Measurements from ENCODE around the gene PLEKHJ1. TPM values are rescaled to one million over a fixed set of nuclear protein-coding genes. Genes with fewer than 3 reads are reported as not detected.

The PLEKHJ1 gene
- total and polyA plus RNA-seq, 2 of the 13 experiments (the other 11 are each of a cell fraction or from before 2014, with no cell fraction given), result 70.5 to 130 TPM

GRCh38 chr19:2212861-2213711, 23.0 kb downstream of the PLEKHJ1 start (continued):
- TF ChIP-seq CAMTA2 (CRISPR knock-in tag; IDR thresholded peaks at IDR 0.05; ENCODE audit: borderline replicate concordance), result 0 out of 2 replicates have a peak, but pooled peaks have one; percentile 34
- peak; percentile 98 for TF ChIP-seq RNF2 (conservative IDR thresholded peaks at IDR 0.05; ENCODE audit: low read depth)
- peak; percentile 57; the same call in 1 of the 2 replicates for TF ChIP-seq ZNF160 (CRISPR knock-in tag; IDR thresholded peaks at IDR 0.05)
- TF ChIP-seq SOX6 (IDR thresholded peaks at IDR 0.05), result no peak
- peak; percentile 40 for TF ChIP-seq SOX6 (CRISPR knock-in tag; IDR thresholded peaks at IDR 0.05)
- no peak for TF ChIP-seq CHD4 (IDR thresholded peaks at IDR 0.05; ENCODE audit: borderline replicate concordance, low read length)
- no peak for TF ChIP-seq ZNF496 (CRISPR knock-in tag; IDR thresholded peaks at IDR 0.05; ENCODE audit: insufficient replicate concordance)
- TF ChIP-seq GPN1 (CRISPR knock-in tag; IDR thresholded peaks at IDR 0.05; ENCODE audit: borderline replicate concordance), result no peak
- no peak for TF ChIP-seq PBX3 (CRISPR knock-in tag; IDR thresholded peaks at IDR 0.05; ENCODE audit: borderline replicate concordance)
- TF ChIP-seq TARDBP (CRISPR knock-in tag; IDR thresholded peaks at IDR 0.05), result peak; percentile 88
- TF ChIP-seq THYN1 (CRISPR knock-in tag; IDR thresholded peaks at IDR 0.05; ENCODE audit: borderline replicate concordance, low read depth), result no peak
- TF ChIP-seq CBX5 (CRISPR knock-in tag; IDR thresholded peaks at IDR 0.05; ENCODE audit: borderline replicate concordance), result no peak
- peak; percentile 91; the same call in 1 of the 2 replicates for TF ChIP-seq TOPORS (CRISPR knock-in tag; IDR thresholded peaks at IDR 0.05)
- TF ChIP-seq E2F1 (CRISPR knock-in tag; IDR thresholded peaks at IDR 0.05), result peak; percentile 76
- TF ChIP-seq ZNF891 (CRISPR knock-in tag; IDR thresholded peaks at IDR 0.05), result 0 out of 2 replicates have a peak, but pooled peaks have one; percentile 39
- 0 out of 2 replicates have a peak, but pooled peaks have one; percentile 64 for TF ChIP-seq ZNF530 (CRISPR knock-in tag; IDR thresholded peaks at IDR 0.05; ENCODE audit: low read depth)
- no peak for TF ChIP-seq ZNF260 (CRISPR knock-in tag; IDR thresholded peaks at IDR 0.05; ENCODE audit: borderline replicate concordance, low read depth)
- TF ChIP-seq ZNF468 (CRISPR knock-in tag; IDR thresholded peaks at IDR 0.05), result 0 out of 2 replicates have a peak, but pooled peaks have one; percentile 69
- no peak for TF ChIP-seq ZNF672 (CRISPR knock-in tag; IDR thresholded peaks at IDR 0.05)
- peak; percentile 92; the same call in 1 of the 2 replicates for TF ChIP-seq SRY (CRISPR knock-in tag; IDR thresholded peaks at IDR 0.05)
- peak; percentile 94 for TF ChIP-seq BORCS8-MEF2B (CRISPR knock-in tag; IDR thresholded peaks at IDR 0.05)
- peak; percentile 90 for TF ChIP-seq REPIN1 (CRISPR knock-in tag; IDR thresholded peaks at IDR 0.05; ENCODE audit: borderline replicate concordance, low read depth)
- 0 out of 2 replicates have a peak, but pooled peaks have one; percentile 39 for TF ChIP-seq ZNF484 (CRISPR knock-in tag; IDR thresholded peaks at IDR 0.05; ENCODE audit: borderline replicate concordance, low read depth)
- no peak for TF ChIP-seq HDAC6 (IDR thresholded peaks at IDR 0.05; ENCODE audit: low read depth, low read length)
- TF ChIP-seq ZNF513 (CRISPR knock-in tag; conservative IDR thresholded peaks at IDR 0.05), result no peak
